GM18909 (cell line): ENCODE data around the gene ANKRD29.

Source experiments
- ATAC-seq: cut with Tn5 transposase; IDR thresholded peaks from one replicate; pipeline ENCODE4 v1.9.1; 2021; ENCODE audit warnings: mild to moderate bottlenecking; ENCODE audit not compliant: unreplicated experiment, poor library complexity

ANKRD29 gene

GRCh38 chr18:23662309-23663263 lies at the start of gene ANKRD29:
Gene ANKRD29 (minus strand): TSS chr18:23662911. CDS start chr18:23662730, 181 bp downstream.
- no peak for ATAC-seq

- ATAC-seq, result no peak
Observed at GRCh38 chr18:23712445-23712844, 49.7 kb upstream of the ANKRD29 start.

- no peak for ATAC-seq
Observed at GRCh38 chr18:23711426-23711825, 48.7 kb upstream of the ANKRD29 start.

- ATAC-seq, result no peak
Observed at GRCh38 chr18:23710946-23711345, 48.2 kb upstream of the ANKRD29 start.

GRCh38 chr18:23710068-23710527 lies 47.4 kb upstream of the ANKRD29 start:
- ATAC-seq, result no peak

- no peak for ATAC-seq
Observed at GRCh38 chr18:23706971-23707640, 44.4 kb upstream of the ANKRD29 start.

GRCh38 chr18:23704806-23705205 lies 42.1 kb upstream of the ANKRD29 start:
- ATAC-seq, result no peak

GRCh38 chr18:23703987-23704384 lies 41.3 kb upstream of the ANKRD29 start:
- no peak for ATAC-seq

- peak; percentile 77 for ATAC-seq
Observed at GRCh38 chr18:23703057-23703986, 40.6 kb upstream of the ANKRD29 start.

- ATAC-seq, result peak; percentile 10
Observed at GRCh38 chr18:23702606-23703005, 39.9 kb upstream of the ANKRD29 start.

- no peak for ATAC-seq
Observed at GRCh38 chr18:23701544-23702064, 38.9 kb upstream of the ANKRD29 start.

GRCh38 chr18:23701017-23701416 lies 38.3 kb upstream of the ANKRD29 start:
- no peak for ATAC-seq

- no peak for ATAC-seq
Observed at GRCh38 chr18:23694637-23695430, 32.1 kb upstream of the ANKRD29 start.

- ATAC-seq, result no peak
Observed at GRCh38 chr18:23693846-23694245, 31.1 kb upstream of the ANKRD29 start.

- ATAC-seq, result no peak
Observed at GRCh38 chr18:23690505-23691068, 27.9 kb upstream of the ANKRD29 start.

- peak; percentile 40 for ATAC-seq
Observed at GRCh38 chr18:23689616-23690504, 27.1 kb upstream of the ANKRD29 start.

- peak; percentile 63 for ATAC-seq
Observed at GRCh38 chr18:23689031-23689615, 26.4 kb upstream of the ANKRD29 start, which contains the start of gene LAMA3. Gene LAMA3 (plus strand): TSS chr18:23689453. CDS start chr18:23689684, 231 bp downstream.
